Endometrium (tissue), 2 donors: ENCODE results near the gene BST2.
A peak's percentile ranks its signal among the peaks of the same experiment; 100 is the strongest.

ENCODE experiments used
- FAIRE-seq: peaks from 2 replicates; lab custom pipeline; 2012; peaks lifted over from hg19 to GRCh38; lab: Jason Lieb, UNC
- donor health status: control.
- donor health status: control.

BST2 gene

DNA sequence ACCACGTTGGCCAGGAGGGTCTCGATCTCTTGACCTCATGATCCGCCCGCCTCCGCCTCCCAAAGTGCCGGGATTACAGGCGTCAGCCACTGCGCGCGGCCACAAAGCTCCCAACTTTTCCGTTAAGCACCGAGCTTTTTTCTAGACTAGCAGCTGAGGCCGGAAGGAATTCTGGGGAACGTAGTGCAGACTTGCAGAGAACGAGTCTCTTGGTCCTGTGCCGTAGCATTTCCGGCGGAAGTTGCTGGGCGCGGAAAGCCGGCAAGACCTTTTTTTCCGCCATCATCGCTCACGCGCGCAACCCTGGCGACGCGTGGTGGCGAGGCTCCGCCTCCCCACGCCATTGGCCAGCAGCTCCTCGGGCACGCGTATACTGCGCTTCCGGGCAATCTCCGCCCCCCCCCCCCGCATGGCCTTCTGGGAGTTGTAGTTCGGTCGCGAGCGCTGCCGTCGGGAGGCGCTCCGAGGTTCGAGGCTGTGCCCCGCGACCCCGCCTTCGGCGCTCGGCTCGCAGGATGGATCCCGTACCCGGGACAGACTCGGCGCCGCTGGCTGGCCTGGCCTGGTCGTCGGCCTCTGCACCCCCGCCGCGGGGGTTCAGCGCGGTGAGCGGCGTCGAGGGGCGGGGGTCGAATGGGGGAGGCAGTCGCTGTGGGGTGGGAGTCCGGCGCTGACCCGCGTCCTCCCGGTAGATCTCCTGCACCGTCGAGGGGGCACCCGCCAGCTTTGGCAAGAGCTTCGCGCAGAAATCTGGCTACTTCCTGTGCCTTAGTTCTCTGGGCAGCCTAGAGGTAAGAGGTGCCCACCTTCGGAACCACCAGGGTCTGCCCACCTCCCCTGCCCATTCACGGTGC is 14.4 kb upstream of the BST2 start, which contains the start of gene MVB12A:
TSS of gene MVB12A (plus strand) at position 427 of the 854 bp plus-strand sequence. CDS start at position 516, 89 bp downstream.
- FAIRE-seq = peak; percentile 99

GRCh38 chr19:17419154-17419620 is 13.8 kb upstream of the BST2 start:
- no peak for FAIRE-seq

- no peak for FAIRE-seq
Observed at GRCh38 chr19:17418710-17419109, 13.3 kb upstream of the BST2 start.

DNA sequence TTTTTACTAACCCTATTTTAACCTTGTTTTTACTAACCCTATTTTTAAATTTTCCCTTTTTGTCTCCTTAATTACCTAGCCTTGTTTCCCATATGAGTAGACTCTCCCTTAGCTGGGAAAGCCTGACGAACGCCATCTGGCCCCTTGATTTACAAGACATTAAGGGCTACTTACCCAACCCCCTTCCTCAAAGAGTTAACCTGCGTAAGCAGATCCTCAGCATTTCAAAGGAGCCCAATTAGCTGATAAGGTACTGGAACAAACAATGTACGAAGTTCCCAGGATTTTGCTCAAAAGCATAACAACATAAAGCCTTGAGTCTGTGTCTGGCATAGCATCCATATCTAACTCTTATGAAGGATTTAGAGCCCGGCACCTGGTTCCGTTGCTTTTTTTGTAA is 9.7 kb upstream of the BST2 start:
- FAIRE-seq = no peak

- no peak for FAIRE-seq
Observed at GRCh38 chr19:17414097-17414496, 8.7 kb upstream of the BST2 start.

- FAIRE-seq = no peak
Observed at GRCh38 chr19:17411801-17412200, 6.4 kb upstream of the BST2 start.

DNA sequence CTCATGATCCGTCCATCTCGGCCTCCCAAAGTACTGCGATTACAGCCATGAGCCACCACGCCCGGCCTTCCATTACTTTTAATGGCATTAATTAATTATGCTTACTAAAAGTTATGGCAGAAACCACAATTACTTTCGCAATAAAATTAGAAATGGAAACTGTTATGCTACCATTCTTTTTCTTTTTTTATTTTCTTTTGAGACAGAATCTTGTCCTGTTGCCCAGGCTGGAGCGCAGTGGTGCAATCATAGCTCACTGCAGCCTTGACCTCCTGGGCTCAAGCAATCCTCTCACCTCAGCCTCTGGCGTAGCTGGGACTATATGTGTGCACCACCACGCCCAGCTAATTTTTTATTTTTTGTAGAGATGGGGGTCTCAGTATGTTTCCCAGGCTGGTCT is 4.6 kb upstream of the BST2 start:
- FAIRE-seq = no peak

DNA sequence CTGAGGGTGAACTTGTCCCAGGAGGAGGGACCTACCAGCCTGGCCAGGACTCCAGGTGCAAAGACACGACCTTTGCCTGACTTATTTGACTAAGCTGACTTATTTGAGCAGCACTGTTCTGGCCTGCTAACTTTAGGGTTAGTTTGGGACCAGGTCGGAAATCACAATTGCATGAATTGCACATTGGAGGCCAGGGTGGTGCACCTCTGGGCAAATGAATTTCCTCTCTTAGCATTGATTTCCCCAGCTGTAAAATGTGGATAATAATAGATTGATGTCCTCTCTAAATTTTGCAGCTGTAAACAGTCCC is 1.4 kb upstream of the BST2 start:
- no peak for FAIRE-seq

DNA sequence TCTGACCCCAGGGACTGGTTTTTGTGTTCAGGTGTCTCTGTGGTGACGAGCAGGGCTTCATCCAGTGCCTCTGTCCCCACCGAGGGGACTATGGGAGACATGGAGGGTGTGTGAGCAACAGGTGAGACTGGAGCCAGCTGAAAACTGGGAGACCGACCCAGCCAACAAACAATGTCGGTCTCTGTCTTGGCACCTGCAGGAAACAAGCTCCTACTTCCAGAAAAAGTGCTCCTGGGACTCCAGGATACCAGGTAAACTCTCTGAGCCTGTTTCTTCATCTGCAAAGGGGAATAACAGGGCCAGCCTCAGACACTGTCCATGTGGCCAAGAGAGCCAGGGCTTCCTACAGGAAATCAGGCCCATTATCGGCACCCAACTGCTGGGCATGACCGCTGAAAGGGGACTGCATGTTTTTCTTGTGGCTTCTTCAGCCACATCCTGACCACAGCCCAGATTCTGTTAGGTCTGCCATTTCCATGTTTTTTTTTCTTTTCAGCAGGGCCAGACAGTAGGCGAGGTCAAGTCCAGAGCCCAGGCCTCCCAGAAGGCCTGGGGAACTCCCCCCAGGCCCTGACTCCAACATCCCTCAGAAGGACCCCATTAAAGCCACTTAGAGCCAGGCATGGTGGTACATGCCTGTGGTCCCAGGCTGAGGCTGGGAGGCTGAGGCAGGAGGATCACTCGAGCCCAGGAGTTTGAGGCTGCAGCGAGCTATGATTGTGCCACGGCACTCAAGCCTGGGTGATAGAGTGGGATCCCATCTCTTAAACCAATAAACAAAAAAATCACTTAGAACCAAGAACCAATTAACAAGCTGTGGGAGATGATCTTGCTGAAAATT is 836 bp upstream of the BST2 start:
- no peak for FAIRE-seq

DNA sequence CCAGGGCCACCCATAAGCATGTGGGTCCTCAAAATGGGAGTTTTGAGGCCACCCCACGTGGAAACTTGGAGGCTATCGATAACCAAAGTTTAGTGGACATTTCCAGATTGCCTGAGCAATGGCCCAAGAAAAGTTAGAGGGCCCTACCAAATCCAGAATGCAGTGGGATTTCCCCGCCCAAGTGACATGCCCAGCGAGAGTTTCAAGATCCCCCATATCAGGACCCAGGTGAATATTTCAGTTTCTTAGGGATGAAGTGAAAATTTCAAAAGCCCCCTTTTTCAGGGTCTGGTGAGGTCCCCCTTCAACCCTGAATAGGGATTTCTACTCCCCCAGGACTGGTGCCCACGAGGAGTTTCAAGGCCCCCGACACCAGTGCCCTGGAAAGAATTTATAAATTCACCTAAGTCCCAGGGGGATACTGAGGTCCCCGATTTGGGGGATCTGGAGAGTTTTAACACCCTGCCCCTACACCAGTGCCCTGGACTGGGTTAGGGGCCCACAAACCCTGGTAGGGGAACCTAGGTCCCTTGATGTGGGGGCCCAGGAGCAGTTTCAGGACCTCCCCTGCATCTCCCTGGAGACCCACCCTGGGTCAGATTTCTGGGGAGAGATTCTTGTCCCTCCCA is 695 bp downstream of the BST2 start:
- no peak for FAIRE-seq

GRCh38 chr19:17404015-17404414 is 1.4 kb downstream of the BST2 start:
- no peak for FAIRE-seq

GRCh38 chr19:17402982-17403855 is 2.2 kb downstream of the BST2 start:
- no peak for FAIRE-seq

- no peak for FAIRE-seq
Observed at GRCh38 chr19:17401628-17402027, 3.8 kb downstream of the BST2 start.

- no peak for FAIRE-seq
Observed at GRCh38 chr19:17398902-17399527, 6.4 kb downstream of the BST2 start.

GRCh38 chr19:17394891-17395415 is 10.5 kb downstream of the BST2 start:
- no peak for FAIRE-seq

- no peak for FAIRE-seq
Observed at GRCh38 chr19:17393914-17394313, 11.5 kb downstream of the BST2 start, which contains the start of gene CCDC194. Gene CCDC194 (minus strand): TSS chr19:17394196. CDS start chr19:17394158, 38 bp downstream.

GRCh38 chr19:17393002-17393401 is 12.4 kb downstream of the BST2 start:
- FAIRE-seq = no peak

GRCh38 chr19:17391371-17392151 is 13.9 kb downstream of the BST2 start:
- FAIRE-seq = no peak

GRCh38 chr19:17390665-17391370 is 14.6 kb downstream of the BST2 start:
- FAIRE-seq = no peak
